K562 (cell line): ENCODE data around the gene KIAA0513. TPM values are rescaled to one million over a fixed set of nuclear protein-coding genes. Genes with fewer than 3 reads are reported as not detected.

Experiments used
- ATAC-seq: fragments of 200-7000 bp; cut with Tn5 transposase; 3 replicates; pipeline ENCODE4 v1.9.1; 2020; ENCODE audit warnings: moderate library complexity
- BruUV-seq: library from RNA; stranded (reverse); fragments of 400-500 nt; replicated peaks from 2 replicates; lab custom pipeline; 2021; lab: Mats Ljungman, UMichigan
- CTCF ChIA-PET: fragments of 300-600 bp; formaldehyde crosslinking; extraction: SDS; loops from one replicate; lab custom pipeline; 2021; ENCODE audit warnings: low intra/inter-chr PET ratio; lab: Yijun Ruan, JAX
- POLR2A ChIA-PET: fragments of 300-600, 350-650 bp; sonication (Branson Sonifier 250); formaldehyde crosslinking; extraction: SDS; loops from one replicate; lab custom pipeline; 2021; ENCODE audit warnings: antibody characterized with exemption, inconsistent platforms; lab: Yijun Ruan, JAX
- DNase-seq, 4 experiments: peaks; one replicate each; pipeline versions ENCODE4 v3.0.0 to v3.0.0-alpha.2; 2011 to 2018; ENCODE audit warnings: low spot score in 3 of 4, mixed read lengths in 3 of 4; ENCODE audit errors: extremely low read depth in 1 of 4
- FAIRE-seq: peaks from 2 replicates; lab custom pipeline; 2011; peaks lifted over from hg19 to GRCh38; lab: Jason Lieb, UNC
- H2AFZ ChIP-seq: 2 replicates; pipeline ENCODE4 v1.6.0; 2011; ENCODE audit warnings: low read depth, low read length, control low read depth, inconsistent platforms
- H3K27ac ChIP-seq: fragments of 200-600 bp; 3 replicates; pipeline ENCODE4 v1.8.0; 2011; ENCODE audit warnings: low read depth, mild to moderate bottlenecking, control low read depth, inconsistent platforms, low read length, moderate library complexity, mixed read lengths; ENCODE audit errors: extremely low read depth
- H3K27me3 ChIP-seq, 2 experiments: fragments of 300-600 bp in 1 of 2; 2 replicates in 1 of 2; 3 replicates in 1 of 2; pipeline versions ENCODE4 v1.6.0 to v1.8.0; 2011; ENCODE audit warnings: inconsistent platforms in 2 of 2, low read length in 2 of 2, mild to moderate bottlenecking in 1 of 2, mixed read lengths in 1 of 2, moderate library complexity in 1 of 2; ENCODE audit not compliant: control insufficient read depth in 2 of 2, insufficient read depth in 2 of 2
- H3K36me3 ChIP-seq: fragments of 300-600 bp; 3 replicates; pipeline ENCODE4 v1.8.0; 2011; ENCODE audit warnings: mild to moderate bottlenecking, low read length, inconsistent platforms; ENCODE audit not compliant: control insufficient read depth, insufficient read depth
- H3K4me1 ChIP-seq, 2 experiments: fragments of 200-600 bp in 1 of 2; replicated peaks in 1 of 2; 2 replicates in 1 of 2; 3 replicates in 1 of 2; pipeline versions ENCODE4 v1.5.1 to v1.8.0; 2011; ENCODE audit warnings: inconsistent platforms in 2 of 2, low read length in 2 of 2, mild to moderate bottlenecking in 1 of 2, mixed read lengths in 1 of 2, moderate library complexity in 1 of 2; ENCODE audit not compliant: control insufficient read depth in 2 of 2, insufficient read depth in 2 of 2
- H3K4me2 ChIP-seq: 2 replicates; pipeline ENCODE4 v1.6.1; 2011; ENCODE audit warnings: low read length, control low read depth, inconsistent platforms, mixed read lengths; ENCODE audit not compliant: insufficient read depth
- H3K4me3 ChIP-seq: fragments of 200-600 bp; sonication (generic), shearing (Covaris generic); 2 replicates; pipeline ENCODE4 v1.5.1; 2016; ENCODE audit warnings: control low read depth, inconsistent platforms
- H3K79me2 ChIP-seq: fragments of 200-600 bp; 3 replicates; pipeline ENCODE4 v1.8.0; 2011; ENCODE audit warnings: low read length, inconsistent platforms; ENCODE audit not compliant: control insufficient read depth, insufficient read depth
- H3K9ac ChIP-seq, 2 experiments: 2 replicates each; pipeline versions ENCODE4 v1.6.0 to v1.6.1; 2011; ENCODE audit warnings: low read depth in 2 of 2, low read length in 2 of 2, control low read depth in 1 of 2, inconsistent platforms in 1 of 2, mild to moderate bottlenecking in 1 of 2, mixed read lengths in 1 of 2; ENCODE audit not compliant: insufficient read depth in 1 of 2
- H3K9me1 ChIP-seq: one replicate; pipeline ENCODE4 v1.6.0; 2011; ENCODE audit warnings: inconsistent platforms, mild to moderate bottlenecking, low read length, moderate library complexity; ENCODE audit not compliant: control insufficient read depth, insufficient read depth
- H3K9me3 ChIP-seq: replicated peaks from 2 replicates; pipeline ENCODE4 v1.5.1; 2011; ENCODE audit warnings: low read depth, low read length, inconsistent platforms; ENCODE audit not compliant: control insufficient read depth, insufficient read depth
- H4K20me1 ChIP-seq: replicated peaks from 2 replicates; pipeline ENCODE4 v1.6.1; 2011; ENCODE audit warnings: low read length, inconsistent platforms, mixed read lengths; ENCODE audit not compliant: control insufficient read depth, insufficient read depth
- BCLAF1 ChIP-seq, 2 experiments: fragments of 450-650 bp in 1 of 2; IDR thresholded peaks; 2 replicates each; pipeline ENCODE4 v1.6.1; 2011 to 2017; ENCODE audit warnings: low read depth in 2 of 2, antibody characterized with exemption in 1 of 2, borderline replicate concordance in 1 of 2, low read length in 1 of 2, mild to moderate bottlenecking in 1 of 2, mixed read lengths in 1 of 2; ENCODE audit not compliant: control insufficient read depth in 1 of 2
- ETV5 ChIP-seq: sonication (generic); formaldehyde crosslinking; IDR thresholded peaks from 2 replicates; pipeline ENCODE4 v1.4.0; 2020; ENCODE audit warnings: low read depth, mild to moderate bottlenecking, missing genetic modification reagents
- L3MBTL2 ChIP-seq: fragments of 450-650 bp; IDR thresholded peaks from 2 replicates; pipeline ENCODE4 v1.6.1; 2016; ENCODE audit warnings: mild to moderate bottlenecking, moderate library complexity
- SRSF9 ChIP-seq: fragments of 200-400 bp; formaldehyde crosslinking; IDR thresholded peaks from 2 replicates; pipeline ENCODE4 v1.6.1; 2017; ENCODE audit warnings: low read depth, low read length, borderline replicate concordance
- ZBTB7A ChIP-seq: IDR thresholded peaks from 2 replicates; pipeline ENCODE4 v1.6.1; 2011; ENCODE audit warnings: low read depth, mild to moderate bottlenecking, low read length, moderate library complexity, borderline replicate concordance; ENCODE audit not compliant: control insufficient read depth
- WGBS: fragments of 100-300 bp; shearing (Covaris generic); methylation state at CpG from one replicate; pipeline ENCODE4 v1.1.6; 2016; ENCODE audit warnings: low coverage, mixed read lengths; ENCODE audit not compliant: insufficient coverage; ENCODE audit errors: missing lambda C conversion rate; 5-methylcytosine and 5-hydroxymethylcytosine counted together
- in situ Hi-C: fragments of 300-500 bp; cut with MboI; formaldehyde crosslinking; loops from 4 replicates; pipeline ENCODE4 v1.15.0; 2018; ENCODE audit warnings: inconsistent platforms, mixed read lengths
- intact Hi-C: fragments of 100-400 bp; cut with micrococcal nuclease; formaldehyde crosslinking; loops from 2 replicates; pipeline ENCODE4 v1.14.2; 2022
- polyA plus RNA-seq, 8 experiments: library from polyadenylated mRNA; depleted of rRNA in 4 of 8; stranded (reverse) in 5 of 8; unstranded in 3 of 8; fragments of >200 nt; fragmentation: Nextera tagmentation in 2 of 8; fragmentation: Illumina TruSeq in 1 of 8; extraction: Ambion mirVana in 2 of 8; extraction: Trizol in 1 of 8; gene quantifications; 2 replicates each; pipeline versions ENCODE4 v1.2.1 to v1.2.3, GENCODE V29; 2011 to 2014; ENCODE audit warnings: inconsistent platforms in 1 of 8, missing spikeins in 1 of 8
- total RNA-seq, 7 experiments: library from RNA; depleted of rRNA in 6 of 7; stranded (reverse); fragments of >200 nt in 6 of 7; fragmentation: Illumina TruSeq in 2 of 7; extraction: Trizol in 2 of 7; gene quantifications; 2 replicates each; pipeline versions ENCODE4 v1.2.1 to v1.2.3, GENCODE V29; 2011 to 2021; ENCODE audit warnings: low replicate concordance in 1 of 7
- TF ChIP-seq, protein P1 (sequence below): sonication (generic); formaldehyde crosslinking; IDR thresholded peaks from 2 replicates; pipeline ENCODE4 v1.5.0; 2020; ENCODE audit warnings: missing genetic modification reagents
- TF ChIP-seq, protein P2 (sequence below): fragments of 250-450 bp; sonication (Bioruptor Pico); IDR thresholded peaks from 2 replicates; pipeline ENCODE4 v1.4.0; 2020; ENCODE audit warnings: mild to moderate bottlenecking, moderate library complexity, borderline replicate concordance
- TF ChIP-seq, protein P3 (sequence below): sonication (generic); formaldehyde crosslinking; IDR thresholded peaks from 2 replicates; pipeline ENCODE4 v1.8.0; 2022; ENCODE audit warnings: missing genetic modification reagents, mild to moderate bottlenecking, moderate library complexity, borderline replicate concordance

The KIAA0513 gene
- total and polyA plus RNA-seq, 9 of the 15 experiments (the other 6 are each of a cell fraction or from before 2014, with no cell fraction given): 0.18 to 13.7 (median 10.2) TPM

GRCh38 chr16:85134076-85134788, 106.6 kb downstream of the KIAA0513 start (continued):
- TF ChIP-seq, protein P1, sequence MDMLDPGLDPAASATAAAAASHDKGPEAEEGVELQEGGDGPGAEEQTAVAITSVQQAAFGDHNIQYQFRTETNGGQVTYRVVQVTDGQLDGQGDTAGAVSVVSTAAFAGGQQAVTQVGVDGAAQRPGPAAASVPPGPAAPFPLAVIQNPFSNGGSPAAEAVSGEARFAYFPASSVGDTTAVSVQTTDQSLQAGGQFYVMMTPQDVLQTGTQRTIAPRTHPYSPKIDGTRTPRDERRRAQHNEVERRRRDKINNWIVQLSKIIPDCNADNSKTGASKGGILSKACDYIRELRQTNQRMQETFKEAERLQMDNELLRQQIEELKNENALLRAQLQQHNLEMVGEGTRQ (CRISPR knock-in tag): peak; percentile 40; the same call in 1 of the 2 replicates

GRCh38 chr16:85134789-85135142, 107.2 kb downstream of the KIAA0513 start:
- WGBS: 28% methylated on average over 14 of the region's 14 CpGs
- H3K4me3 ChIP-seq: no peak overlapping the region
- no TSS peak for BruUV-seq
- H3K27me3 ChIP-seq: peaks cover 8 to 50% of the 10 kb centered on the region in 2 experiments
- intact Hi-C loops: no loop called here
- H3K27ac ChIP-seq: no peak overlapping the region
- ChIA-PET POLR2A (interaction anchor here (1.3 kb wide), 1 partner anchor 104 kb away, joined by 3 read pairs; no protein-coding TSS in a partner anchor), CTCF (no interaction called here)
- no peaks in the 10 kb centered on the region for H3K79me2 ChIP-seq
- peak; percentile 65 for ATAC-seq
- no peaks in the 10 kb centered on the region for H3K9me3 ChIP-seq
- H2AFZ ChIP-seq: peak overlapping the region; percentile 71
- peak overlapping the region; percentile 25 for H3K4me2 ChIP-seq
- FAIRE-seq: no peak
- H4K20me1 ChIP-seq: peaks cover 13% of the 10 kb centered on the region; the same call in 1 of the 2 replicates
- H3K9me1 ChIP-seq: no peaks in the 10 kb centered on the region
- in situ Hi-C loops: no loop called here
- H3K9ac ChIP-seq: peak overlapping the region in 1 of 2 experiments; percentile 49; a peak in 1 of 4 replicates
- no peaks in the 10 kb centered on the region for H3K36me3 ChIP-seq
- peak; percentile 58 to 82 (median 70) for DNase-seq
- H3K4me1 ChIP-seq: peaks cover 9 to 33% of the 10 kb centered on the region in 2 experiments; a peak in 4 of 5 replicates
- TF ChIP-seq, protein P2, sequence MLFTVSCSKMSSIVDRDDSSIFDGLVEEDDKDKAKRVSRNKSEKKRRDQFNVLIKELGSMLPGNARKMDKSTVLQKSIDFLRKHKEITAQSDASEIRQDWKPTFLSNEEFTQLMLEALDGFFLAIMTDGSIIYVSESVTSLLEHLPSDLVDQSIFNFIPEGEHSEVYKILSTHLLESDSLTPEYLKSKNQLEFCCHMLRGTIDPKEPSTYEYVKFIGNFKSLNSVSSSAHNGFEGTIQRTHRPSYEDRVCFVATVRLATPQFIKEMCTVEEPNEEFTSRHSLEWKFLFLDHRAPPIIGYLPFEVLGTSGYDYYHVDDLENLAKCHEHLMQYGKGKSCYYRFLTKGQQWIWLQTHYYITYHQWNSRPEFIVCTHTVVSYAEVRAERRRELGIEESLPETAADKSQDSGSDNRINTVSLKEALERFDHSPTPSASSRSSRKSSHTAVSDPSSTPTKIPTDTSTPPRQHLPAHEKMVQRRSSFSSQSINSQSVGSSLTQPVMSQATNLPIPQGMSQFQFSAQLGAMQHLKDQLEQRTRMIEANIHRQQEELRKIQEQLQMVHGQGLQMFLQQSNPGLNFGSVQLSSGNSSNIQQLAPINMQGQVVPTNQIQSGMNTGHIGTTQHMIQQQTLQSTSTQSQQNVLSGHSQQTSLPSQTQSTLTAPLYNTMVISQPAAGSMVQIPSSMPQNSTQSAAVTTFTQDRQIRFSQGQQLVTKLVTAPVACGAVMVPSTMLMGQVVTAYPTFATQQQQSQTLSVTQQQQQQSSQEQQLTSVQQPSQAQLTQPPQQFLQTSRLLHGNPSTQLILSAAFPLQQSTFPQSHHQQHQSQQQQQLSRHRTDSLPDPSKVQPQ: no peak
- TF ChIP-seq ZBTB7A: peak; percentile 19; the same call in 1 of the 2 replicates
- TF ChIP-seq, protein P3, sequence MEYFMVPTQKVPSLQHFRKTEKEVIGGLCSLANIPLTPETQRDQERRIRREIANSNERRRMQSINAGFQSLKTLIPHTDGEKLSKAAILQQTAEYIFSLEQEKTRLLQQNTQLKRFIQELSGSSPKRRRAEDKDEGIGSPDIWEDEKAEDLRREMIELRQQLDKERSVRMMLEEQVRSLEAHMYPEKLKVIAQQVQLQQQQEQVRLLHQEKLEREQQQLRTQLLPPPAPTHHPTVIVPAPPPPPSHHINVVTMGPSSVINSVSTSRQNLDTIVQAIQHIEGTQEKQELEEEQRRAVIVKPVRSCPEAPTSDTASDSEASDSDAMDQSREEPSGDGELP (CRISPR knock-in tag): peak; percentile 85
- 0 out of 2 replicates have a peak, but pooled peaks have one; percentile 54 for TF ChIP-seq ETV5 (CRISPR knock-in tag)
- no peak for TF ChIP-seq BCLAF1 (IDR thresholded peaks at IDR 0.05; ENCODE audit: borderline replicate concordance in 1 of 2, control insufficient read depth in 1 of 2, low read depth in 2 of 2, low read length in 1 of 2)
- TF ChIP-seq L3MBTL2: peak; percentile 28; the same call in 1 of the 2 replicates
- no peak for TF ChIP-seq SRSF9
